Mesothelial cell of epicardium (in vitro differentiated cells): Measurements from ENCODE around the gene DHX38. TPM values are rescaled to one million over a fixed set of nuclear protein-coding genes. Genes with fewer than 3 reads are reported as not detected.

ENCODE experiments used
- DNase-seq, 2 experiments: peaks; one replicate each; pipeline ENCODE4 v3.0.0; 2021; ENCODE audit warnings: low spot score in 2 of 2; ENCODE audit not compliant: unreplicated experiment in 2 of 2
- H3K27ac Mint-ChIP-seq: 2 replicates; pipeline ENCODE4 v1.8.0; 2021; ENCODE audit warnings: mixed read lengths
- H3K27me3 Mint-ChIP-seq: 2 replicates; pipeline ENCODE4 v1.8.0; 2021; ENCODE audit warnings: low read depth, mixed read lengths
- H3K36me3 Mint-ChIP-seq: 2 replicates; pipeline ENCODE4 v1.8.0; 2021; ENCODE audit warnings: mixed read lengths
- H3K4me1 Mint-ChIP-seq: 2 replicates; pipeline ENCODE4 v1.8.0; 2021; ENCODE audit warnings: mixed read lengths
- H3K4me3 Mint-ChIP-seq: 2 replicates; pipeline ENCODE4 v1.8.0; 2021; ENCODE audit warnings: mild to moderate bottlenecking, moderate library complexity, mixed read lengths
- H3K9me3 Mint-ChIP-seq: 2 replicates; pipeline ENCODE4 v1.8.0; 2021; ENCODE audit warnings: mixed read lengths
- total RNA-seq: library from RNA; stranded (reverse); gene quantifications from 3 replicates; pipeline ENCODE4 v1.2.1, GENCODE V29; 2021
- TF ChIP-seq, protein P1 (sequence below): fragments of 200-600 bp; sonication (generic); IDR thresholded peaks from one replicate; pipeline ENCODE4 v1.5.0; 2021; ENCODE audit warnings: antibody characterized with exemption; ENCODE audit not compliant: unreplicated experiment

DHX38 gene
- 83.8 to 90.9 TPM (median 85.4 TPM) in 3 replicates for total RNA-seq

DNA sequence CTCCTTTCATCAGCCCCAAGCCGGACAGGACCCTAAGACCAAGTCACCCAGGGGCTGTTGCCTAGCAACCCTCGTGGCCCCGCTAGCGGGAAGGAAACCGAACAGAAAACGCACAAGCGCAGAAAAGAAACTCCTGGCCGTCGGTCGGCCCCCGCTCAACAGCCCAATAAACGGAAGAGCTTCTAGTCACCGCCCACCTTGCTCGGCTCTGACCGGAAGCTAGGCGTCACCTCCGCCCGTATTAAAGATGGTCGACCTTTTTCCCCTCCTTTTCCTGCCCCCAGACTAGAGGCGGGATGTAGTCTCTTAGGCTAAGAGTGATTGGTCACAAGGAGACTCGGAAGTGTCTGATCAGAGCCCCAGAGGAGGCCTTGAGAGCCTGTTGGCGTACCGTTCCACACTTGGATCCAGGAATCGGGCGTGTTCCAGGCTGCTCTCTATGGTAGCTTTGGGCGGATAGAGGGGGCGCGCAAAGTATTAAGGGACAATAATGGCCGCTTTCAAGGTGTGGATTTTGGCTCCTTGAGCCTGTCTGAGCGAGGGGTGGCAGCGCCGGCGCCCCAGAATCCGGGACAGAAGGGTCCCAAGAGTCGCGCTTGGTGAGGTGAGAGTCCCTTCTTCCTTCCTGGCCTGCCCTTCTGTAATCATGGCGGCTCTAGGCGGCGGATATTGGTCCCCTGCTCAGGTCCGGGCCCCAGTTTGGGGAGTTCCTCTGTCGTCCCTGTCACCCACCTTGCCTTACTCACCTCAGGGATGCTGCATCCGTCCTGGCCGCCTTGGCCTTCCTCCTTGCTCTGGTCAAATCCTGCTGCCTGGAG lies at the start of gene DHX38, which contains the start of gene TXNL4B:
DHX38 (plus strand) TSS at position 400 of the 818 bp plus-strand sequence. CDS start 2,311 bp downstream, outside the sequence.
TXNL4B (minus strand) TSS at position 173 of the 818 bp plus-strand sequence. CDS start 2,871 bp downstream, outside the sequence.
- H3K9me3 Mint-ChIP-seq, result no peaks in the 10 kb centered on the region
- H3K27me3 Mint-ChIP-seq, result no peaks in the 10 kb centered on the region
- TF ChIP-seq, protein P1, sequence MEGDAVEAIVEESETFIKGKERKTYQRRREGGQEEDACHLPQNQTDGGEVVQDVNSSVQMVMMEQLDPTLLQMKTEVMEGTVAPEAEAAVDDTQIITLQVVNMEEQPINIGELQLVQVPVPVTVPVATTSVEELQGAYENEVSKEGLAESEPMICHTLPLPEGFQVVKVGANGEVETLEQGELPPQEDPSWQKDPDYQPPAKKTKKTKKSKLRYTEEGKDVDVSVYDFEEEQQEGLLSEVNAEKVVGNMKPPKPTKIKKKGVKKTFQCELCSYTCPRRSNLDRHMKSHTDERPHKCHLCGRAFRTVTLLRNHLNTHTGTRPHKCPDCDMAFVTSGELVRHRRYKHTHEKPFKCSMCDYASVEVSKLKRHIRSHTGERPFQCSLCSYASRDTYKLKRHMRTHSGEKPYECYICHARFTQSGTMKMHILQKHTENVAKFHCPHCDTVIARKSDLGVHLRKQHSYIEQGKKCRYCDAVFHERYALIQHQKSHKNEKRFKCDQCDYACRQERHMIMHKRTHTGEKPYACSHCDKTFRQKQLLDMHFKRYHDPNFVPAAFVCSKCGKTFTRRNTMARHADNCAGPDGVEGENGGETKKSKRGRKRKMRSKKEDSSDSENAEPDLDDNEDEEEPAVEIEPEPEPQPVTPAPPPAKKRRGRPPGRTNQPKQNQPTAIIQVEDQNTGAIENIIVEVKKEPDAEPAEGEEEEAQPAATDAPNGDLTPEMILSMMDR, result no peak
- peaks cover 26% of the 10 kb centered on the region for H3K4me1 Mint-ChIP-seq
- H3K4me3 Mint-ChIP-seq, result peak within 1 kb of the TSS; percentile 98
- H3K36me3 Mint-ChIP-seq, result peaks cover 19% of the 10 kb centered on the region
- H3K27ac Mint-ChIP-seq, result peak within 1 kb of the TSS; percentile 97
- DNase-seq, result peak; percentile 80 to 87

DNA sequence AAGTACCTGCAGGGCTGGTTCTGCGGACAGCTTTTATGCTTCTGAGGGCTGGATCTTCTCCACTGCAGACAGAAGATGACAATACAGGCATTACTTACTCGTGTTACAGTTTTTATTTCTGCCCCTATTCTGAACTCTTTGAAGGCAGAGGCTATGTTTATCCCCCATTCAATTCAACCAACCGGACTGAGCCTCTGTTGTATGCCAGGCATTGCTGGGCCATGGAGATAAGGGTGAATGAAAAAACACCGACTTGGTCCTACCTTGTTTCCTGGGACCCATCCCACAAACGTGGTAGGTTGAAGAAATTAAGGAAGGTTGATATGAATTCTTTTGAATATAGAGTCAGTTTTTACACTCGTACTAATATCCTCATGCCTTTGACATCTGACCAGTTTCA lies 49.4 kb upstream of the DHX38 start:
- peaks cover 6% of the 10 kb centered on the region for H3K36me3 Mint-ChIP-seq
- TF ChIP-seq, protein P1, result no peak
- H3K4me1 Mint-ChIP-seq, result no peaks in the 10 kb centered on the region
- H3K4me3 Mint-ChIP-seq, result no peak overlapping the region
- H3K27me3 Mint-ChIP-seq, result no peaks in the 10 kb centered on the region
- no peak overlapping the region for H3K27ac Mint-ChIP-seq
- DNase-seq, result no peak
- peaks cover 7% of the 10 kb centered on the region for H3K9me3 Mint-ChIP-seq

DNA sequence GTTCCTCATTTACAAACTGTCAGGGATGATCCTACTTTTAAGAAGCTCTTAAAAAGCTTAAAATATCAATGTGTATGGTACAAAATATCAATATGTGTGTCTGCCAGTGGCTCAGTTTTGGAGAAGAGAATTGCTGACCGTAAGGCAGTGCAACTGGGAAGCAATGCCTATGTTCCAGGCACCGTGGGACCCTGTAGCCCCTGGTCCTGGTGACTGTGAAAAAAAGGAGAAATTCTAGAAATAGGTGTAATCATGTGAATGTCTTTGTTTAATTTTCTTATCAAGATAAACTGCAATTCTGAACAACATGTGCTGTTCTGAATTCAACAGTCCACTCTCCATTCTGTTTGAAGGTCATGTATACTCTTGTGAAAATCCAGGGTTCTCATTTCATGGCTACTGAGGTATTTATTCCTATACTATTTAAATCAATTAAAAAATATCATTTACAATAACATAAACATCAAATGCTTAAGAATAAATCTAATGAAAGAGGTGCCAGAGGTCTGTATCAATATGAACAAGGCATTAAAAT lies 48.8 kb upstream of the DHX38 start:
- Mint-ChIP-seq H3K4me3 (no peak overlapping the region), H3K36me3 (peaks cover 7% of the 10 kb centered on the region), H3K9me3 (peaks cover 11% of the 10 kb centered on the region), H3K4me1 (no peaks in the 10 kb centered on the region), H3K27ac (no peak overlapping the region), H3K27me3 (no peaks in the 10 kb centered on the region)
- TF ChIP-seq, protein P1, result no peak
- DNase-seq, result no peak

DNA sequence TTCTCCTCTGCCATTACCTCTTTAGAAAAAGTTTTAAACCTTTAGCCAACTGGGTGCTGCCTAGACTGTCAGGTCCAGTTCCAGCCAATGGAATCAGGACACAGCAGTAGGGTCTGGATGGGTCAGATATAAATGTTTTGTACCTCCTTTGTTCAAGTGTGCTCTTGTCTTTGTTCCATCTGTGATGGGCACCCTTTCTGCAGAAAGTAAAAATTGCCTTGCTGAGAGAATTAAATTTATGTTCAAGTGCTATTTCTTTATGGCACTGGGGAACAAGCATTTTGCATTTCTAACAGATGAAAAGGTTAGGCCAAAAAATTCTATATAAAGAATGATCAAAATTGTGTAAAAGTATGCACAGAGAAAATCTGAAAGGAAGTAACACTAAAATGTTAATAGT lies 44.5 kb upstream of the DHX38 start:
- TF ChIP-seq, protein P1, result no peak
- Mint-ChIP-seq H3K4me1 (no peaks in the 10 kb centered on the region), H3K27ac (no peak overlapping the region), H3K36me3 (peaks cover 3% of the 10 kb centered on the region), H3K4me3 (no peak overlapping the region), H3K27me3 (peaks cover 10% of the 10 kb centered on the region), H3K9me3 (peaks cover 14% of the 10 kb centered on the region)
- DNase-seq, result no peak

- H3K4me3 Mint-ChIP-seq, result no peak overlapping the region
- no peak for DNase-seq
- H3K27ac Mint-ChIP-seq, result no peak overlapping the region
- H3K27me3 Mint-ChIP-seq, result peaks cover 10% of the 10 kb centered on the region
- TF ChIP-seq, protein P1, result no peak
- peaks cover 3% of the 10 kb centered on the region for H3K36me3 Mint-ChIP-seq
- H3K9me3 Mint-ChIP-seq, result peaks cover 14% of the 10 kb centered on the region
- no peaks in the 10 kb centered on the region for H3K4me1 Mint-ChIP-seq
These were observed 42.7 kb upstream of the DHX38 start for GRCh38 chr16:72050769-72051464.
